Testis (tissue), 3 donors: ENCODE measurements around the gene APRT. TPM values are rescaled to one million over a fixed set of nuclear protein-coding genes. Genes with fewer than 3 reads are reported as not detected.

Experiments used
- DNase-seq: peaks from one replicate; pipeline ENCODE4 v3.0.0-alpha.2; 2019
- H3K27ac ChIP-seq, 2 donors: fragments of 200-600 bp; sonication (generic); one replicate each; pipeline ENCODE4 v1.5.1; 2019
- H3K27me3 ChIP-seq: fragments of 200-600 bp; sonication (generic); one replicate; pipeline ENCODE4 v1.5.1; 2019
- H3K36me3 ChIP-seq: fragments of 200-600 bp; sonication (generic); one replicate; pipeline ENCODE4 v1.5.1; 2017; ENCODE audit warnings: low read depth; ENCODE audit errors: missing control alignments
- H3K4me1 ChIP-seq: fragments of 200-600 bp; sonication (generic); one replicate; pipeline ENCODE4 v1.5.1; 2019
- H3K4me3 ChIP-seq, 2 donors: fragments of 200-600 bp; sonication (generic); one replicate each; pipeline ENCODE4 v1.5.1; 2017 to 2019
- H3K9me3 ChIP-seq: fragments of 200-600 bp; sonication (generic); one replicate; pipeline ENCODE4 v1.5.1; 2017
- POLR2A ChIP-seq: fragments of 450-650 bp; IDR thresholded peaks from one replicate; pipeline ENCODE4 v1.6.1; 2017; ENCODE audit warnings: antibody characterized with exemption, mild to moderate bottlenecking, moderate library complexity
- WGBS, 2 donors: methylation state at CpG; one replicate each; pipeline ENCODE4 v1.1.5; 2018; 5-methylcytosine and 5-hydroxymethylcytosine counted together
- intact Hi-C: fragments of 100-400 bp; cut with DNase I; formaldehyde crosslinking; loops from one replicate; pipeline ENCODE4 v1.15.1; 2023; ENCODE audit warnings: low total_unique reads
- polyA plus RNA-seq: library from polyadenylated mRNA; stranded (reverse); fragments of 350-450 nt; fragmentation: Illumina TruSeq; extraction: RNeasy Lipid Tissue Mini Kit (QIAGEN cat#74804); gene quantifications from one replicate; pipeline ENCODE4 v1.2.3, GENCODE V29; 2014; ENCODE audit warnings: low read depth, low replicate concordance; ENCODE audit not compliant: insufficient read depth
- total RNA-seq, 2 donors: library from RNA; depleted of rRNA; stranded (reverse); fragments of >200 nt; gene quantifications; one replicate each; pipeline ENCODE4 v1.2.3, GENCODE V29; 2016
- TF ChIP-seq, protein P1 (sequence below), 3 experiments: fragments of 450-650 bp in 2 of 3; fragments of 200-600 bp in 1 of 3; sonication (generic) in 1 of 3; IDR thresholded peaks; one replicate each; pipeline ENCODE4 v1.5.1; 2016 to 2019; ENCODE audit warnings: antibody characterized with exemption in 3 of 3, mild to moderate bottlenecking in 2 of 3, moderate library complexity in 1 of 3

Gene APRT
- total and polyA plus RNA-seq, 3 donors from 2014 or later = 62.1 to 86.0 (median 82.1) TPM

DNA sequence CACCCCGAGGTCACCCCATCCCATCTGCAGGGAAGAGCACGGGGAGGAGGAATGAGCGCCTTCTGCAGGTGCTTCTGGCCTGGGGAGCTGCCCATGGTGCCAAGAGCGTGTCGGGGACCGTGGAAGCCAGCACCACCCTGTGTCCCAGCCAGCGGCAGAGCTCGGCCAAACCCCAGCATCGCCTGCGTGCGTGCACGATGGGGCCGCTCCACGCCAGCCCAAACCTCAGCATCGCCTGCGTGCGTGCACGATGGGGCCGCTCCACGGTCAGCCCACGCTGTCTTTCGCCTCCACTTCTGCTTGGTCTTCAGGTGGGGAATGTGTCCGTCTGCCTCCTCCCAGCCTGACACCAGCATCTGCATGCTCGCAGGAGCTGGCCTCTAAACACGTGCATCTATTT, 31.1 kb upstream of the APRT start:
- H3K4me1 ChIP-seq = no peaks in the 10 kb centered on the region
- no peak for DNase-seq
- H3K4me3 ChIP-seq = no peak overlapping the region
- TF ChIP-seq POLR2A = no peak
- TF ChIP-seq, protein P1, sequence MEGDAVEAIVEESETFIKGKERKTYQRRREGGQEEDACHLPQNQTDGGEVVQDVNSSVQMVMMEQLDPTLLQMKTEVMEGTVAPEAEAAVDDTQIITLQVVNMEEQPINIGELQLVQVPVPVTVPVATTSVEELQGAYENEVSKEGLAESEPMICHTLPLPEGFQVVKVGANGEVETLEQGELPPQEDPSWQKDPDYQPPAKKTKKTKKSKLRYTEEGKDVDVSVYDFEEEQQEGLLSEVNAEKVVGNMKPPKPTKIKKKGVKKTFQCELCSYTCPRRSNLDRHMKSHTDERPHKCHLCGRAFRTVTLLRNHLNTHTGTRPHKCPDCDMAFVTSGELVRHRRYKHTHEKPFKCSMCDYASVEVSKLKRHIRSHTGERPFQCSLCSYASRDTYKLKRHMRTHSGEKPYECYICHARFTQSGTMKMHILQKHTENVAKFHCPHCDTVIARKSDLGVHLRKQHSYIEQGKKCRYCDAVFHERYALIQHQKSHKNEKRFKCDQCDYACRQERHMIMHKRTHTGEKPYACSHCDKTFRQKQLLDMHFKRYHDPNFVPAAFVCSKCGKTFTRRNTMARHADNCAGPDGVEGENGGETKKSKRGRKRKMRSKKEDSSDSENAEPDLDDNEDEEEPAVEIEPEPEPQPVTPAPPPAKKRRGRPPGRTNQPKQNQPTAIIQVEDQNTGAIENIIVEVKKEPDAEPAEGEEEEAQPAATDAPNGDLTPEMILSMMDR (IDR thresholded peaks at IDR 0.05) = no peak
- intact Hi-C loops = no loop called here
- no peak overlapping the region for H3K27ac ChIP-seq
- H3K9me3 ChIP-seq = no peaks in the 10 kb centered on the region
- WGBS, 2 donors = 95 to 99% methylated on average over 14 to 25 of the region's 25 CpGs
- no peaks in the 10 kb centered on the region for H3K36me3 ChIP-seq
- no peaks in the 10 kb centered on the region for H3K27me3 ChIP-seq

DNA sequence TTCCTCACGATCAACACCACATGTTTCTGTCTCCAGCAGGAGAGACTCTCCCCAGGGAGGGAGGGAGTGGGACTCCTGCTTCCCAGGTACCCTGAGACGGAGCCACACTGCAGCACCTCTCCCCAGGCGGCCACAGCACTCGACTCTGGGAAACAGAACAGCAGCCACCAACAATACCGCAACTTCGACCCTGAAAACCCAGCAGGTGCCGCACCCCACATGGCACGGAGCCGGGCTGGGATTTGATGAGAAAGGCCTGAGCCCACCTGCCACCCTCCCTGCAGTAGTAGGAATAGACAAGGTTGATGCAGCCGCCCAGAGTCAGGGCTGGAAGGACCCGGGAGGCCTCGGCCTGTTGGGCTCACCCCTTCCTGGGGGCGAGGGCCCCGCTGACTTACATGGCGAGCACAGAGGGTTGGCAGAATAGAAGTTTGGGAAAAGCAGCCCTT, 30.6 kb upstream of the APRT start:
- Histone ChIP-seq H3K27me3 (no peaks in the 10 kb centered on the region), H3K27ac (no peak overlapping the region), H3K4me1 (no peaks in the 10 kb centered on the region), H3K36me3 (no peaks in the 10 kb centered on the region), H3K9me3 (no peaks in the 10 kb centered on the region), H3K4me3 (no peak overlapping the region)
- DNase-seq = no peak
- no peak for TF ChIP-seq POLR2A
- TF ChIP-seq, protein P1 (IDR thresholded peaks at IDR 0.05) = no peak
- intact Hi-C loops = no loop called here
- WGBS, 2 donors = 85 to 87% methylated on average over 11 to 15 of the region's 15 CpGs

DNA sequence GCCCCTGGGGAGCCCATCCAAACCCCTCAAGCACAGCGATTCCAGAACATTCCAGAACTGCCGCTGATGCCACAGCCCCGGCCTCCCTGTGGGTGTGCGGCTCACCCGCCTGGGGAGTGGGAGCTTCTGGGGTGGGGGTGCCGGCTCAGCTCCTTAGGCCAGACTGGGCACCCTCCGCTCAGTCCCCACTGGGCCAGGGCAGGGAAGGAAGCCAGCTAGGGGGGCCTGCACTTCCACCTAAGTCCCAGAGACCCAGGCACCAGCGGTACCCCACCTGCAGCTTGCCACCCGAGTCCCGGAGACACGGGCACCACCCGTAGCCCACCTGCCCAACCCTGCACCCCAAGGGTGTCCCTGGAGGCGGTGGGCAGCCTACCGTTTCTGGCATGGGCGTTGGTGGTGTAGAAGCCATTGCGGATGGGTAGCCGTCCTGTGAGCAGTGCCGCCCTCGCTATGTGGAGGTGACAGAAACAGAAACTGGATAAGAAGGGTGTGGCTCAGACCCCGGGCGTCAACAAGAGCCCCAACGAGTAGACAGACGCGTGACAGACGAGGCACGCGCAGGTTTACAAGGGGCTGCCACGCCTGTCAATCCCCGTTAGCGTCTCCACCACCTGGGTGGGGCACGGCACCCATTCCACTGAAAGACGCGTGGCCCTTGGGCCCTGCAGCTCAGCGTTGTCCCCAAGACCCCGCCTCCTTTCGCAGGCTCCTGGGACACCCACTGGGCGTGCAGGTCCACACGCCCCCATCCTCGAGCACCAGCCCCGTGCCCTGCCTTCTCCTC, 30.0 kb upstream of the APRT start:
- Histone ChIP-seq H3K36me3 (no peaks in the 10 kb centered on the region), H3K4me3 (no peak overlapping the region), H3K9me3 (no peaks in the 10 kb centered on the region), H3K4me1 (no peaks in the 10 kb centered on the region), H3K27ac (no peak overlapping the region), H3K27me3 (no peaks in the 10 kb centered on the region)
- 91 to 97% methylated on average over 21 to 40 of the region's 40 CpGs for WGBS, 2 donors
- no peak for TF ChIP-seq POLR2A
- TF ChIP-seq, protein P1 (IDR thresholded peaks at IDR 0.05) = no peak
- no peak for DNase-seq
- intact Hi-C loops = no loop called here

DNA sequence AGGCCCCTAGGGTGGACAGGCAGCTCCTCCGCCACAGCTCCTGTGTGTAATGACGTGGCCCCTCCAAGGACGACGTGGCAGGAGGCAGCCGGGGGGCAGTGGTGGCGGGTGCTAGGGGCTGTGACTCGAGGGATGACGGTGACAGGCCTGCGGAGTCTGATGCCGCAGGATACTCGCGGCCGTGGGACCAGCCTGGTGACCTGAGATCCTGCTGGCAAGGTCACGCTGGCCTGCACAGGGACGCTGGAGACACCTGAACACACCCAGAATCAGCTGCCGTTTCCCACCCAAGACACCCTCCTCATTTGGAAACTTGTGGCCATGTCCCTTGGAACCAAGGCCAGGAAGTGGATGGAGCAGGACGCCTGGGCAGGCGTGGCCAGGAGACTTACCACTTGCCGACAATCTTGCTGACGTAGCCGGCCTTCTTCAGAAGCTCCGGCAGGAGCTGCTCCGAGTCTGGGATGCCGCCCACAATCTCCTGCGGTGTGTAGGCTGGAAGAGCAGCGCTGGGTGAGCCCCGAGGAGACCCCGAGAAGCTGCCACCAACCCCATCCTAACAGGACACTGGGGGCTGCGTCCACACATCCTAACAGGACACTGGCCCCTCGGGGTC, 29.0 kb upstream of the APRT start:
- WGBS, 2 donors = 93 to 96% methylated on average over 23 to 28 of the region's 30 CpGs
- Histone ChIP-seq H3K27ac (no peak overlapping the region), H3K9me3 (no peaks in the 10 kb centered on the region), H3K4me1 (no peaks in the 10 kb centered on the region), H3K36me3 (no peaks in the 10 kb centered on the region), H3K4me3 (no peak overlapping the region), H3K27me3 (no peaks in the 10 kb centered on the region)
- intact Hi-C loops = no loop called here
- no peak for DNase-seq
- TF ChIP-seq, protein P1 (IDR thresholded peaks at IDR 0.05) = no peak
- TF ChIP-seq POLR2A = no peak
